HG03060 (cell line): ENCODE results near the gene PDZD7.
A peak's percentile ranks its signal among the peaks of the same experiment; 100 is the strongest.

Experiments used
- ATAC-seq: cut with Tn5 transposase; IDR thresholded peaks from one replicate; pipeline ENCODE4 v1.9.1; 2021; ENCODE audit warnings: low read depth, moderate number of reproducible peaks; ENCODE audit not compliant: unreplicated experiment

The PDZD7 gene

DNA sequence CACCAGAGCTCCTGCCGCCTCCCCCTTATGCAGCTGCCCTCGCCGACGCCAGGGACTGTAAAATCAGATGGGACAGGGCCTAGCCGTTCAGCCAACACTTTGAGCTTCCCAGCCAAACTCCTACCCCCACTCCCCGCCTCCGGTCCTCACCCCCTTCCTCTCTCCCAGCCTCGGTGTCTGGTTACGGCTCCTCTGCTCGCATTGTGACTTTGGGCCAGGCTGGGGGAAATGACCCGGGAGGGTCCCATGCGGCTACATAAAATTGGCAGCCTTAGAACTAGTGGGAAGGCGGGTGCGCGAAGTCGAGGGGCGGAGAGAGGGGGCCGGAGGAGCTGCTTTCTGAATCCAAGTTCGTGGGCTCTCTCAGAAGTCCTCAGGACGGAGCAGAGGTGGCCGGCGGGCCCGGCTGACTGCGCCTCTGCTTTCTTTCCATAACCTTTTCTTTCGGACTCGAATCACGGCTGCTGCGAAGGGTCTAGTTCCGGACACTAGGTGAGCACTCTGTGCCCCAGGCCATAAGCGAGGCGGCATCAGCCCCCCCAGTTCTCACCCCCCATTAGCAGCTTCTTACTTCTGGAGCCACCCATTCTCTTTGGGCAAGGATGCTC lies 30.8 kb upstream of the PDZD7 start, which contains the start of gene KAZALD1:
KAZALD1 (plus strand) TSS at position 366 of the 608 bp plus-strand sequence. CDS start 604 bp downstream, outside the sequence.
- ATAC-seq = no peak

DNA sequence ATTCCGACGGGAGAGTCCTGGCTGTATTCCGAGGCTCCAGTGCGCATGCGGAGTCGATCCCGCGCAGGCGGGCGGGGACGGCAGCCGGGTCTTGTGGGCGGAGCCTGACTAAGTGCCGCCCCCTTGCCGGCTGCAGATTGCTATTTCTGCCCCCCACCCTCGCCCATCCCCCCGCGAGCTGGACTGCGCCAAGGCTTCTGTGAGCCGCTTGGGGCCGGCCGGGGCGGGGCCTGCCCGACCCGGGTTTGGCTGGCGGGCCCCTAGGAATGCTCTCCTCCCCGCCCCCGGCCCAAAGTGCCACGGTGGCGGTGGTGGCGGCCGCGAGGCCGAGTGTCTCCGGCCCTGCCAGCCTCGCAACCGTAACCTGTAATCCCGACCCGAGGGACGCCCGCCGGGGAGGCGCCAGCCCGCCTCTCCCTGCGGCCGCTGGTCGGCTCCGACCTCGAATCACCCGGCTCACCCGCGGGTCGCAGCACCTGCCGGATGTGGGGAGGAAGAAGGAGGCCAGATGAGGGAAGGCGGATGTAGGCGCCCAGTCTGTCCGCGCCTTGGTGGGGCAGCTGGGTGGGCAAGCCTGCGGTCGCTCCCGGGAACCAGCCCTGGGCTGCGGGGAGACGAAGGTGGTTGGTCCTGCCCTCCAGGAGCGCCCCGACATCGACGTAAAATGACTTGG lies 30.2 kb upstream of the PDZD7 start:
- ATAC-seq = peak; percentile 40

DNA sequence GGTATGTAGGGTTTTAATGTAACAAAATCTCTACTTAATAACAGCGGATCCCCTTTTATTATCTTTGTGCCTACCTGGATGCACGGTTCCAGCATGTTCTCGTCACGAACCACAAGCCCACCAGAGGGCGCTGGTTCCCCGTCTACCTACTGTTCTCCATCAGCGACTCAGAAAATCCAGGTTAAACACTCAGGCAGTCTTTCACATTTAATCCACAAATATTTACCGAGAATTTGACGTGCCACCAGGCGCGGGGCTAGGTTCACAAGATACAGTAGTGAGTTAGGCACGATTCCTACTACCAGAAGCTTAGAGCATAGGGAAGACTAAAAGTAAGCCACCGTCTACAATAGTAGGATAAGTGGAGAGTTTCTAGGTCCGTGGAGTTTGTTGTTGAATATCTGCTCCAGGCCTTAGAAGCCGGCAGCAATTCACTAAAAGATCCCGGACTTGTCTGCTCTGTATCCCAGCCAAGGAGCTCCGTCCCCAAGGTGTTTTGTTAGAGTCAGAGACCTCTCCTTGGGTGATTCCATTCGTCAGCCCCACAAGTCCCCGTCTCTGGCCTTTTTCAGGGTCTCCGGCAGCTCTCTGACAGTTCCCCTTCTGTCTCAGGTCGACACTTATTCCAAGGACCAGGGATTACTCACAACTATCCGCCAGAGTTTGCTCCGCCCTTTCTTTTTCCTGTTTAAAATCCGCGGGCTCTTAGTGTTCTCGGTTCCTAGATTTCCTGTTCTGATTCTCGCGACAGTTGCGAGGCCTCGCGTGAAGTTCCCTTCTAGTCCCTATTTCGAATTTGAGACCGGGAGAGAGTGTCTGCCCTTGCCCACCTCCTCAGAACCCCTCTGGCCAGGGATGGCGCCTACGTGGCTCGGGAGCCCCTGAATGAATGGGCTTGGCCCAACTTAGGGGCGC lies 29.4 kb upstream of the PDZD7 start:
- peak; percentile 27 for ATAC-seq

DNA sequence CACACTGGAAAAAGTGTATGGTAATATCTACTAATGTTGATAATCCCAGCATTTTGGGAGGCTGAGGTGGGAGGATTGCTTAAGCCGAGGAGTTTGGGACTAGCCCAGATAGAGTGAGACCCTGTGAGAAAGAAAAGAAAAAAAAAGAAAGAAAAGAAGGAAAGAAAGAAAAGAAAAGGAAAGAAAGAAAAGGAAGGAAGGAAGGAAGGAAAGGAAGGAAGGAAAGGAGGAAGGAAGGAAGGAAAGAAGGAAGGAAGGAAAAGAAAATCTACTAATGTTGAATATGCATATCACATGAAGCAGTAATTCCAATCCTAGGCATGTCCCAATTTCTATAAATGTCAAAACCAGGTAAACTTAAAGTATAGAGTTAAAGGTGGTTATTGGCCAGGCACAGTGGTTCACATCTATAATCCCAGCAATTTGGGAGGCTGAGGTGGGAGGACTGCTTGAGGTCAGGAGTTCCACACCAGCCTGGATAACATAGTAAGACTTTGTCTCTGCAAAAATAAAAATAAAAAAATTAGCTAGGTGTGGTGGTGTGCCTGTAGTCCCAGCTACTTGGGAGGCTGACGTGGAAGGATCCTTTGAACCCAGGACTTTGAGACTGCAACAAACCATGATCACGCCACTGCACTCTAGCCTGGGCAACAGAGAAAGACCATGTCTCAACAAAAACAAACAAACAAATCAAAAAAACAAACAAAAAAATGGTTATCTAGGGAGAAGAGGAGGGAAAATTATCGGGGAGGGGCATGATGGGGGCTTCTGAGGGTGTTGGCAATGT lies 25.6 kb upstream of the PDZD7 start:
- no peak for ATAC-seq

DNA sequence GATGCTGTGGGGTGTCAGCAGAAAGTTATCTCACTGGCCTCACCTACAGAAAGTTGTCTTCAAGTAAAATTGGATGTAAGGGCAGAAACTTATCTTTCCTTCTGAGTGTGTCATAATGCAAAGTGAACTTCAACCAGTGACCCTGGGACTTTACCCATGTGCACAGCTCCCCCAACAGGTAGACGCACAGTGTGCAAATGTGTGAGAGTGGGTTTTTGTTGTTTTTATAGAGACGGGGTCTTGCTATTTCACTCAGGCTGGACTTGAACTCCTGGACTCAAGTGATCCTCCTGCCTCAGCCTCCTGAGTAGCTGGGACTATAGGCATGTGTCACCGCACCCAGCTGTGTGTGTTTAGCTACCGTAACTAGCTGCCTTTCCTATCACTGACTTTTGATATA lies 24.5 kb upstream of the PDZD7 start:
- no peak for ATAC-seq

DNA sequence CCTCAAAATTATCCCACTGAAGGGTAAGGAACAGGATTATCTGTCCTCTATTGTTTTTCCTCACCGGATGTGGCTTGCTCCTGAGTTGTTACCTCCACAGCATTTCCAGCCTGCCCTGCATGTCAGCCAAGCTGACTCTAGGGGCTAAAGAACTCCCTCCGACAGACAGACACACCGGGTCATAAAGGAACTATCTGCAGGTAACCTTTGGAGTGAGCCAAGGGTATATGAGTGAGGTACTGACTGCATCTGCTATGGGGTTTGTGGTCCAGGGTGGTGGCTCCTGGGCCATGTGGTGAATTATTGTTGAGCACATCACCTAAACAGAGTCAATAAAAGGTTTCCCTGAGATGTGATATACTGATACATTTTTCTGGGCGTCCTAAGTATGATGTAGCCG lies 23.9 kb upstream of the PDZD7 start:
- ATAC-seq = no peak

DNA sequence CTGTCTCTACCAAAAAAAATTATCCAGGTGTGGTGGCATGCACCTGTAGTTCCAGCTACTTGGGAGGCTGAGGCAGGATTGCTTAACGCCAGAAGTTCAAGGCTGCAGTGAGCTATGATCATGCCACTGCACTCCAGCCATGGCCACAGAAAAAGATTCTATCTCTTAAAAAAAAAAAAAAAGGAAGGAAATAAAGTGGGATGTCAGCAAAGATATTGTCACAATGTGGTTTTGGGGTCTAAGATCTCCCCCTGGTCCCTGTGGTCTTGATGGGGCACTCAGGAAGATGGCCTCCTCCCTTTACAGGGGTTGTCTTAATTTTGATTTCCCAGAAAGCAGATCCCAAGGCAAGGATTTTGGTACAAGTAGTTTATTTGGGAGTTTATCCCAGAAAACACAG lies 23.4 kb upstream of the PDZD7 start:
- no peak for ATAC-seq

DNA sequence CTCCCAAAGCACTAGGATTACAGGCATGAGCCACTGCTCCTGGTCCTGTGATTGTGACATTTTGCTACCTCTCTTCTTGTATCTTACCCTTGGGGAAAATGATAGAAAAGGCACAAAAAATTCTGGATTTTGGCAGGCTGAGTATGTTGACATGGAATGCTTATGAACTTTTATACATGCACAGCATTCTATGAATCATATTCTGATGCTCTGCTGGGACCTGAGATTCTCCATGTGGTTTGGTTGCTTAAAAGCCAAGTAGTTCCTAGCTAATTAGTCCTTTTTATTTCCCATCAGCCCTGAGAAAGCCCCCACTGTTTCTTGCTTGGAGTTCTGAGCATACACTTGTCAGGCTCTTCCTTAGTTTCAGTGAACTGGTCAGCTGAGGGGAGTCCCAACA lies 22.6 kb upstream of the PDZD7 start:
- no peak for ATAC-seq

DNA sequence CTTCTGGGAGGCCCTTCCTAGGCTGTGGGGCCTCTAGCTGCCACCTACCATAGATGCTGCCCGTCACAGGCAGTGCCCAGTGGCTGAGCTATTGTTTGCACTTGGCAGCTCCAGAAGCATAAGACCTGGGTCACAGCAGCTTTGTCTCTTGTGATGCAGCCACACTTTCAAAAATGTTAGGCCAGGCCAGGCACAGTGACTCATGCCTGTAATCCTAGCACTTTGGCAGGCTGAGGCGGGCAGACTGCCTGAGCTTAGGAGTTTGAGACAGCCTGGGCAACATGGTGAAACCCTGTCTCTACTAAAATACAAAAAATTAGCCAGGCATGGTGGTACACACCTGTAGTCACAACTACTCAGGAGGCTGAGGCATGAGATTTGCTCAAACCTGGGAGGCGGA lies 21.4 kb upstream of the PDZD7 start:
- no peak for ATAC-seq

DNA sequence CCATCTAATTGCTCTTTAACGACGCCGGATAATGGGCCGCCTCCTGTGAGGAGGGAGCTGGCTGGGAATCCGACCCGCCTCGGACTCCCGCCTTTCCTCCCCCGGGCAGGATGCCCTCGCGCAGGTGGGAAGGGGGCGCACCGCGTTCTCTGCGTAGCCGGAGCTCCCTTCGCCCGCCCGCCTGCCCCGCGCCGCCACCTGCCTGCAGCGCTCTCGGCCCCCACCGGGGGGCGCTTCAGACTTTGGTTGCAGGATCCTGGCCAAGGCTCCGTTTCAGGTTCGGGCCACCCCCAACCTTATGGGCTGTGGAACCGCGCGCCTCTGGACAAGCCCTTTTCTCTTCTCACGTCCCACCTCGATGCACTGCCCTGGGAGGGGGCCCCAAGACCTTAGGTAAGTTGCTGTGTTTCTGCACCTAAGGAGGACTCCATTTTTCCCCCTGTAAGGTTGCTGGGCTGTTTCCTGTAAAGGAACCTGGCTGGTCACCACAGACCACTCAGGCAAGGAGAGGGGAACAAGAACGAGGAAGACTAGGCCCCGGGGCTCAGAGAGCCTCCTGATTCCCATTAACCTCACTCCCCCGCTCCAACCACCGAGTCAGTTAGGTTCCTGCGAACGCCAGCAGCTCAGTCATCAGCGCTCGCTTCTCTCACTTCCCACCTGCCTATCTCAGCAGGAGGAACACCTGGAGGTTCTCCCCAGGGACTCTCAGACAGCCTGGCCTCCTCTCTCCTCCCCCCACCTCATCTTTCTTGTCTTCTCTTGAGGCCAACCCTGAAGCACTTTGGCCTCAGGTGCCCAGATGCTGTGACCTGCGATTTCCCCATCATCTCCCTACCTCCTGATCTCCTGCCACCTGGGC lies 19.5 kb upstream of the PDZD7 start:
- no peak for ATAC-seq

DNA sequence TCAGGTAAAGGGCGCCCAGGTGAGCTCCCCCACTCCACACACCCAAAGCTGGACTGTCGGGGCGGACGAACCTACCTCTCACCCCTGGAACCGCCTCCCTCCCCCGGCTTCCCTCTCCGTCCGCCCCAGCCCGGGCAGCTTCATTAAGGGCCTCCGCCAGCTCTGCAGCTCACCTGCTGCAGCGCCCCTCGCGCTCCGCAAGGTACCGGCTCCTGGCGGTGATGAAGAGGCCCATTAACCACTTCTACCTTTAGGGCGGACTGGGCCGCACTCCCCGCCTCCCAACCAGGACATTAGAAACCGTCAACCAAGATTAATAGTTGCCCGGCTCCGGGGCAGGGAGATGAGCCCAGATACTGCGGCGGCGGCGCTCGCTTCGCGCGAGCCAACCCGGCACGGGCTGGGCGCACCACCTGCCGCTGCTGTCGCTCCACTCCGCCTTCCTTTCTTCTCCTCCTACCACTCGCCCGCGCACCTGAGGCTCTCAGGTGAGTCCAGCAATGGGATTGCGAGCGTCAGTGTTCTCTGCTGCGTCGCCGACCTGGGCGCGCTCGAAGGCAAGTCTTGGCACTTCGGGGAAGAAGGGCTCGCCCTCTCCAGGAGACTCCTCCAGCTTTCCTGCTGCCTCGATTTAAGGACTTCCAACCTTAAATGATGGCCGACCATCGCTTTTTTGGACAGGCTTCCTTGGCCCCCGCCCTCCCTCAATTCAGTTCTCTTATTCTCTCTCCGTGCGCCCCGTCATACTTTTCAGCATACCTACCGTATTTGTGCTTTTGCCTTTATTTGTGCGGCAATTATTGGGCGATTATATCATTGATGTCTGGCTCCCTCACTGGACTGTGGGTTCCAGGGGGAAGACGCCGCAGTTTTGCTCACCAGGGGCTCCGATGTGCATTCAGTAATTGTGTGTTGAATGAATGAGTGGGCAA lies 17.3 kb upstream of the PDZD7 start:
- ATAC-seq = no peak

DNA sequence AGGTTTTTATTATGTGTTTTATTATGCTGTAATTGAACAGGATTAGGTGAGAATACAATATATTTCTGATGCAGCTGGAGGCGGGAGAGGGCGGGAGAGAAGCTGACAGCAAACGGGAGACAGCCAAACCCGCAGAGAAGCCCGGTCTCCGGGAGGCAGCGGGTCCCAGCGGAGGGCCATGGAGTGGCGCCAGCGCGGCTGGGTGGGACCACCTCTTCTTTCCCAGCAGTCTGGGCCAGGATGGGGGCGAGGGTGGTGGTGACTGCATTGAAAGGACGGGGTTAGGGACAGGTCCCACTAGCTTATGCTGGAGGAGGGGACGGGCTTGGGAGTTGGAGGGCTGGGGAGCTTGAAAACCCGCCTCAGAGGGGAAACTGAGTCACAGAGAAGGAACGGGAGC lies 16.3 kb upstream of the PDZD7 start:
- no peak for ATAC-seq

DNA sequence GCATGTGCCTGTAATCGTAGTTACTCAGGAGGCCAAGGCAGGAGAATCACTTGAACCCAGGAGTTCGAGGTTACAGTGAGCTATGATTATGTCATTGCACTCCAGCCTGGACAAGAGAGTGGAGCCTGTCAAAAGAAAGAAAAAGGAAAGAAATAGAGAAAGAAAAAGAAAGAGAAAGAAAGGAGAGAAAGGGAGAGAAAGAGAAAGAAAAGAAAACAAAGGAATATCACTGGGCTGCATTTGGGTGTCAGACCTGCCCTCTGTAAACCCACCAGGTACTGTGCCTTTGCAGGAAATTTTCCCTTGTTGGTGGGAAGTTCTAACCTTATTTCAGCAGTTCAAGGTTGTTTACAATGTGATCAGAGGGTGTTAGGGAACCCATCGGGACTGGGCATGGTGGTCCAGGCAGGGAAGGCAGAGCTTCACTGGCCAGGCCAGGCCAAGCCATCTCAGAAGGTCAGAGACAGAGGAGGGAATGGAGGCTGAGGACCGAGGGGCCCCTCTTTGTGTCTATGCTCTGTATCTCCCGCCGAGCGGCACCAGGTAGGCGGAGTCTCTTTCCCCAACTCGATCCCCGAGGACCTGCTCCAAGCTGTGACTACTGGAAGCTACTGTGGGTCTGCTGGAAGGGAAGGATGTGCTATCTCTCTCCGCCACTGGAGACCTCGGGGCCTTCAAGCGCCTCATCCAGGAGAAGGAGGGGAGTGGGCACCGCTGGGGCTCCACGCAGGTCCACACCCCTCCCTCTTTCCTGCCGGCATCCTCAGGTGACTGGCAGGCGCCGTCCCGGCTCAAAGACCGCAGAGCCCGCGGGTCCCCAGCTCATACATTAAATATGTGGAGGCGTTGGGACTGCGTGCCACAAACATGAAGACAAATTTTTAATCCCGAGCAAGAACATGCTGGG lies 15.7 kb upstream of the PDZD7 start:
- no peak for ATAC-seq

DNA sequence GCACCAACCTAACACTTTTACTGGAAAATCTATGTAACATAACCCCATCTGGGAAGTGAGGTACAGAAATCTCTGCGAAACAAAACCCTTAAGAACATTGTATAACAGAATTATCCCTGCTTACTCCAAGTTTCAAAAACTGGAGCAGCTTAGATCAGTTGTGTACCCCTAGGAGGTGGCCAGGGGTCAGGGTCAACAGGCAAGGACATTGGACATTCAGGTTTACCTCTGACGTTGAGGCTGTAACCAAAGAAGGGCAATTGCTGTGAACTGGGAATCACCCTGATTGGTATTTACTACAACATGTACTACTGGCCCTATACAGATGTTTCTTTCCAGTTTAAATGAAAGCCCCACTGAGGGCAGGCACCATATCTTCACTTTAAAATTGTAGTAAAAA lies 13.2 kb upstream of the PDZD7 start:
- no peak for ATAC-seq

DNA sequence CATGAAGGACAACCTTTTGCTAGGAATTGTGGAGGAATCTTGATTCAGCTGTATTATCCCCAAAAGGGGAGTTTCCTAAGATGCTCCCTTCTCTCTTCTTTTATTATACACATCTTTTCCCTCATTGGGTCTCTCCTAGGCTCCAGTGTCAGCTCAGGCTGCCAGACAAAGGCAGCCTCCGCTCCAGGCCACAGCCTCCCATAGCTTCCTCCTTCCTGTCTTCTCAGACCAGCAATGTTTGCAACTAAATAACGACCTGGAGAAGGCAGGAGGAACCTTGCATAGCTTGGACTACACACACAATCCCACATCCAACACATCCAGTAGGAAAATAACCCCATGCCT lies 12.4 kb upstream of the PDZD7 start:
- no peak for ATAC-seq

DNA sequence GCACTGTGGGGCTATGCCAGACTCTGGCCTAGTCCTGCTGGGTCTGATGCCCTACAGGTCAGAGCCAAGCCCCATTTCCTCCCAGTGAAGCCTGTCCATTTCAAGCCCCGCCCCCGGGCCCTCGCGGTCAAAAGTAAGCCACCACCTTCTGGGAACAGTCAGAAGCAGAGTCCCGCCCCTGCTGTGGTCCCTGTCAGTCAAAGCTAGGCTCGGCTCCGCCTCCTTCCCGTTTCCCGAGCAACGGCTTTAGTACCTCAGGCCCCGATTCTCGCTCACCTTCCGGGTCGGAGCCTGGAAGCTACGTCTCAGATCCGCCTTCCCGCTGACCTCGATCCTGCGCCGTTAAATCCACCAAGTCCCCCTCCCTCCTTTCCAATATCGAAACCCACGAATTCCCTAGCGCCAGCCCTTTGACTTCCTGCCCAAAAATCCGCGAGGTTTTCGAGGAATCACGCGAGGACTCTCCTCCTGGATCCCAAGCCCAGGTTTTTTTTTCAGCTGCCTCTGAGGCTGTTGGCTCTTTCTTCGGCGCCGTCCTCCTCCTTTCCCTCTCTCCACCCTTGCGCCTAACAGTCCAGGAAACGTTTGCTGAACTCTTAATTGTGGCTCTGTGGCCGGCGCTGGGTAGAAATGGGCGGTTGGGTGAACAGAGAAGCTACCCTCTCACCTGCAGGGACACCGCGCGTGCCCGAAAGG lies 11.9 kb upstream of the PDZD7 start:
- ATAC-seq = peak; percentile 93

DNA sequence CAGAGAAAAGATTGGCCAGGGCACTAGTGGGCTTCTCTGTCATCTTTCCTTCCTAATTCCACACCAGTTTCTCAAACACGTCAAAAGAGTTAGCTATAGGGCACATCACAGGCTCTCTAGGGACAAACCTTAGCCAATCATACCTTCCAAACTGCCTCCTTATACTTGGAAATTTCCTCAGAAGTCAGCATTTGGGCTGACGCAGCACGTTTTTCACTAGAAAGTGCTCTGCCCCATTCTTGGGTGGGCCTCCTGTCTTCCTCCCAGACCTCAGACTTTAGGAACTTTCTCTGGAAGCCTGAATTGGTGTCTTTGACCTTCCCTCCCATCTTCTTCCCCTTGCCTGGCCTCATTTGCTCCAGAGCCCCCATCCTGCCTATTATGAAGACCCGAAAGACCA lies 11.2 kb upstream of the PDZD7 start:
- no peak for ATAC-seq
